Right hindlimb (tissue), 1 donor: ENCODE results near the gene SLC37A1.
"Not testable (repeated sequence)": the region's sequence is repeated elsewhere in the genome, so short reads cannot be mapped to it uniquely, and the experiment has no call there.

ENCODE experiments used
- DNase-seq: peaks from one replicate; pipeline ENCODE4 v3.0.0-alpha.2; 2018

The SLC37A1 gene

GRCh38 chr21:42513151-42513984, at the start of gene SLC37A1:
SLC37A1 (plus strand) TSS chr21:42513852; CDS start chr21:42518455, 4,603 bp downstream.
- peak; percentile 30 for DNase-seq

GRCh38 chr21:42463861-42464515, 49.7 kb upstream of the SLC37A1 start:
- peak; percentile 37 for DNase-seq

- DNase-seq = peak; percentile 44
These were observed 48.4 kb upstream of the SLC37A1 start for GRCh38 chr21:42465008-42465802.

GRCh38 chr21:42465803-42466127, 47.9 kb upstream of the SLC37A1 start:
- DNase-seq = no peak

GRCh38 chr21:42466700-42467099, 47.0 kb upstream of the SLC37A1 start:
- DNase-seq = no peak

GRCh38 chr21:42467140-42467983, 46.3 kb upstream of the SLC37A1 start:
- DNase-seq = peak; percentile 50

DNA sequence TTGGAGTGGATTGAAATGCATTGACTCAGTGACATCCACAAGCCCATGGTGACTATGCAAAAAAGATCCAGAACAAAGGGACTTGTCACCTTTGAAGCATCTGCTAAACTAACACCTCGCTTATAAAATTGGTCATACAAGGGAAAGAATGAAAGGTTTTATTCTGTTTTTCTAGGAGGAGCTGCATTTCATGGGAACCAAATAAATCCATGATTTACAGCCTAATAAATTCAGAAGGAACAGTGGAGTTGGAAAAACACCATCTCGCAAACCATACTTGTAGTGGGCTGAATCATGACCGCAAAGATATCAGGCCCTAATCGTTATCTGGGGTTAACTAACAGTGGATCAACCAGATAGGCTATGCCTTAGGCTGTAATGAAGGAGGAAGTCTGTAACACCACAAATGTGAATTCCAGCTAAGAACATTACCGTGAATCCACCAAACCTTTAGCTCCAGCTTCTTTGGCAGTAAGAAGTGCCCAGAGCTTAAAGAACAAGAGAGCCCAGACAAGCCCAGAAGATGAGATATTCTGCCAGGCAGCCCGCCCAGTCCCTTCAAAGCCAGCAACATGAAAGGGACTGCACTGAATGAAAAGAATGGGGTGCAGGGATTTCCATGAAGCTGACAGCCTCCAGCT, 45.0 kb upstream of the SLC37A1 start:
- no peak for DNase-seq

- no peak for DNase-seq
These were observed 44.4 kb upstream of the SLC37A1 start for GRCh38 chr21:42469272-42469671.

DNA sequence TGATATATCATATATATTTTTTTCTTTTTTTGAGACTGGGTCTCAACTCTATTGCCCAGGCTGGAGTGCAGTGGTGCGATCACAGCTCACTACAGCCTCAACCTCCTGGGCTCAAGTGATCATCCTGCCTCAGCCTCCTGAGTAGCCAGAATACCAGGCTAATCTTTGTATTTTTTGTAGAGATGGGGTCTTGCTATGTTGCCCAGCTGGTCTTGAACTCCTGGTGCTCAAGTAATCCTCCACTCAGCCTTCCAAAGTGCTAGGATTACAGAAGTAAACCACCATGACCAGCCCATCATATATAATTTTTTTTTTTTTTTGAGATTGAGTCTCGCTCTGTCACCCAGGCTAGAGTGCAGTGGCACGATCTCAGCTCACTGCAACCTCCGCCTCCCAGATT, 43.9 kb upstream of the SLC37A1 start:
- not testable (repeated sequence) for DNase-seq

DNA sequence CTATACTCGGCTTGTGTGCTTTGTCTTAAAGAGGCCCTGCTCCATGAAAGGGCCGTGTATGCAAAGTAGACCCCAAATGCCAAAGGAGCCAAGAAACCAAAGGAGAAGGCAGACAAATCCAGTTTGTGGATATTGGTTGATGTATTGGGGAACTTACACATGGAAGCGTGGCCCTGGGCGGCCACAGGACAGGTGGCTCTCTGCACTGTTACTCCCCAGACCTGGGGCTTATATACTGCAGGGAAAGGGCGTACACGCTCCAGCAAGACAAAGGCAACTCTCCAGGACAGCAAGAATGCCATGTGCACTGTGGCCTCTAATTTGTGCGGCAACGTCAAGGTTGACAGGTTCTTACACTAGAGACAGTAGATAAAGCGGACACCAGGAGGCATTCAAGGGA, 42.4 kb upstream of the SLC37A1 start:
- DNase-seq = no peak

- no peak for DNase-seq
These were observed 41.8 kb upstream of the SLC37A1 start for GRCh38 chr21:42471716-42472330.

DNA sequence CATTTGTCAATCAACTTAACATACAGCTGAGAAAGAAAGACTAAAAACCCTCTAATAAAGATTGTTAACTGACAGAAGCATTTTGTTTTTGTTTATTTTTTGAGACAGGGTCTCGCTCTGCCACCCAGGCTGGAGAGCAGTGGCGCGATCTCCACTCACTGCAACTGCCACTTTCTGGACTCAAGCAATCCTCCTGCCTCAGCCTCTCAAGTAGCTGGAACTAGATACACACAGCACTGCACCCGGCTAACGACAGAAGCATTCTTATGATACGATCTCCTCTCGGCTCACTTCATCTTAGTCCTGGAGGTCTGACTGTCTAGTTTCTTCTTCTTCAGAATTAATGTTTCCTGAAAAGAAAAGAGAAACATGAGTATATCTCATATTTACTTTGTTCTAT, 41.1 kb upstream of the SLC37A1 start:
- no peak for DNase-seq

DNA sequence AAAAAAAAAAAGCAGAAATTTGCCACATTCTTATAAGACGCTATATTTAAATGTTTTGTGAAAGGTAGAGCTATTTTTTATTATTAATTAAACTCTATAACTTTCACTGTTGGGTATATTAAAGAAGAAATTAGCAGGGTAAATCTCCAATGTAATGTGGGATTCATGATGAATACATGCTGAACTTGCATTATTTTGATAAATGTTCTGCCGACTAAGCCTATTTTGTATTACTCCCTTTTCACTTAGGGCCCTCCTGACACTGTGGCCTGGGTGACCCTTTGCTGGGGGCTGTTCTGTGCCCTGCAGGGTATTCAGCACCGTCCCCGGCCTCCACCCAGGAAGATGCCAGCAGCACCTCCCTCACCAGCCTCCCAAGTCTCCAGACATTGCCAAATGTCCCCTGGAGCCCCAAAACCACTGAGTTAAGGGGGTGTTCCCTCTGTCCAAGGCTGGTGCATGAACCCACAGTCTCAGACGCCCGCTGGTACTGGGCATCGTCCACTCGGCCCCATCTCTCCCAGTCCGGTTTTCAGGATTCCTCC, 40.1 kb upstream of the SLC37A1 start:
- no peak for DNase-seq

GRCh38 chr21:42474043-42474831, 39.4 kb upstream of the SLC37A1 start:
- no peak for DNase-seq

- DNase-seq = no peak
These were observed 38.6 kb upstream of the SLC37A1 start for GRCh38 chr21:42475036-42475435.

DNA sequence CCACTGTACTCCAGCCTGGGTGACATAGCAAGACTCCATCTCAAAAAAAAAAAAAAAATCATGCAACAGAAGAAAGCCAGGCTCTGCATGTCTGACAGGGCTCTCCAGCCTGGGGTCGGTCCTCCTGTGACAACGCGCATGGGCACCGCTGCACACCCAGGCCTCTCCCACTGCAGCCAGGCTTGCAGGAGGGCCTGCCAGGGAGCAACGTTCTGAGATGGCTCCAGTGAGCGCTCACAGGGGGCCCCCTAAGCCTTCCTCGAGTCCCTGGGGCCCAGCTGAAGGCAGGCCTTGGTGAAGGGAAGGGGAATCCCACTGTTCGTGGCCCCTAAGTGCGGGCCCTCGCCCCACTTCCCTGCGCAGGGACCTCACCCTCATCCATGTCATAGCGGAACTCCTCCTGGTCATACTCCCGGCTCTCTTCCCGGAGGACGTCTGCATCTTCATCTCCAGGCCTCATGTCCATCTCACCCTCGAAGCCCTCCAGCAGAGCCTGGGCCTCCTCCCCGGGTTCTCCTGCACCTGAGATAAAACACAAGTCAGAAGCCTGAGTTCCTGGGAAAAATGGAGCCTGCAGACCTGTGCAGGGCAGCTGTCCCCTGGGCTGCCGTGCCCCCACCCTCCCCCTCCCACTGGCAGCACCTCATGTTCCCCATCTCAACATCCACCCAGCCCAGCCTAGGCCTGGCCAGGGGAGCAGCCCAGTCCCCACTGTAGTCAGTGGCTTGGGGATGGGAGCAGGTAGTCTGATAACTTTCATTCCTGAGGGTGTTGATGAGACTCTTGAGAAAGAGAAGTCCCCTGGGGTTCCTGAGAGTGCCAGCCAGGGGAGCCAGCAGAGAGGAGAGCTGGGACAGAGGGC, 37.9 kb upstream of the SLC37A1 start:
- DNase-seq = no peak

GRCh38 chr21:42476388-42477331, 37.0 kb upstream of the SLC37A1 start:
- DNase-seq = no peak

DNA sequence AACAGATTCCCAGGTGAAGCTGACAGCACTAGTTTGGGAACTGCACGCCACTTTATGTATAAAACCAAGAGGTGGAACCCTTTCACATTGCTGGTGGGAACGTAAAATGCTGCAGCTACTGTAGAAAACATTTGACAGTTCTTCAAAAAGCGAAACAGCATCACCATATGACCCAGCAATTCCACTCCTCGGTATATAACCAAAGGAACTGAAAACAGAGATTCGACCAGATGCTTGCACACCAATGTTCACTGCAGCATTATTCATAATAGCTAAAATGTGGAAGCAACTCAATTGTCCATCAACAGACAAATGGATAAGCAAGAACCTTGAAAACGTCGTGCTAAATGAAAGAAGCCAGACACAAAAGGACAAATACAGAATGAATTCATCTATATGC, 35.1 kb upstream of the SLC37A1 start:
- no peak for DNase-seq
